ENCODE data around the gene ZC3H12A. TPM values are rescaled to one million over a fixed set of nuclear protein-coding genes. Genes with fewer than 3 reads are reported as not detected.

The ZC3H12A gene
- total RNA-seq, 1 experiment from 2014 or later: 6.7 TPM

DNA sequence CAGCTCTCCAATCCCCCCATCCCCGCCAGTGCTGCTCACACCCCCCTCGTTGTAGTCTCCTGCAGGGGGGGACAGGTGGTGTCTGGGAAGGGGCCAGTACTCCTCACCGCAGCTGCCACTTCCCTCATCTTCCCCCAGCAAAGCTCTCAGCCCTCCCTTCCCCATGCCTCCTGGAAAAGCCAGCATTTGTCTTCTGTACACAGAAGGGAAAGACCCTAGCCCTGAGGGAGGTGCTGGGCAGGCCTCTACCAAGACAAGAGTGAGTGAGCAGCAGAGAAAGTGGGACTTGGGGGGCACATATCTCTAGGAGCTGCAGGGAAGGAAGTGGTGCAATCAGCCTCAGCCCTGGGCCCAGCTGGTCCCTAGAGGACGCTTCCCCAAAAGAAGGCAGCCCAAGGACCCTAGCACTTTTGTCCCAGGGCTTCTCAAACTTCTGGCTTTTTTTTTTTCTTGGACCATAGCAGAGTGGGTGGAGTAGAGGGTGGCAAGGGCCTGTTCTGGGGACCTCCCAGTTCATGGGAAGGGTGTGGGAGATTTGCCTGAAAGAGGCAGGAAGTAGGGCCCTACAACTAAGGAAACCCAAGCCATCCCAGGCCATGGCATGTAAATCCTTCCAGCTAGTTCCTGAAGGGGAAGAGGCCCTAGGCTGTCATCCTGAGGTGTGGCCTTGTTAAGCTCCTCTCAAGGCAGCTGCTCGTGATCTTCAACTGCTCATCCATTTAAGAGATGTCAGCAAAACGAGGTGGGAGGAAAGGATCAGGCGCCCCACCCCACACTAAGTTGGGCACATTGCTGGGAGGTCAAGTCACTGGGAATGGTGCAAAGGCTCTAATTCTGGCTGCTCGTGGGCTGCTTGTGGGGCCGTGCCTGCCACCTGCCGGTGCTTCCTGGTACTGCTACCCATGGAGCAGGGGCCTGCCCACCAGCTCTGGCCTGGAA lies 12.6 kb downstream of the ZC3H12A start:
- peak overlapping the region in 2 of 3 experiments; percentile 68 to 79; a peak in 3 of 7 replicates for H3K27ac Mint-ChIP-seq
- H3K18ac ChIP-seq (ENCODE audit: insufficient read length, low read depth, low read length): no peak overlapping the region
- no peak overlapping the region for H3K4me2 ChIP-seq (ENCODE audit: insufficient read depth, insufficient read length, low read length)
- no peaks in the 10 kb centered on the region for H3K4me1 ChIP-seq (ENCODE audit: insufficient read depth, low read length)
- no peak overlapping the region for H3T11ph ChIP-seq (ENCODE audit: low read length)
- no peaks in the 10 kb centered on the region for H3K23me2 ChIP-seq (ENCODE audit: insufficient read length, low read depth, low read length, poor library complexity, severe bottlenecking)
- H2BK15ac ChIP-seq (ENCODE audit: low read depth, low read length): no peak overlapping the region
- H3K23ac ChIP-seq (ENCODE audit: insufficient read length, low read depth, low read length): no peak overlapping the region
- no peak overlapping the region for H4K5ac ChIP-seq (ENCODE audit: insufficient read length, low read depth, low read length)
- no peaks in the 10 kb centered on the region for H3K79me2 ChIP-seq (ENCODE audit: insufficient read depth, low read length)
- no peaks in the 10 kb centered on the region for H3K79me1 ChIP-seq (ENCODE audit: insufficient read depth, low read depth, low read length, poor library complexity, severe bottlenecking)
- peaks cover 4 to 13% of the 10 kb centered on the region in 2 experiments; a peak in 3 of 4 replicates for H3K4me1 Mint-ChIP-seq
- H2BK120ac ChIP-seq (ENCODE audit: low read depth, low read length, poor library complexity, severe bottlenecking): no peak overlapping the region
- no peaks in the 10 kb centered on the region for H4K20me1 ChIP-seq (ENCODE audit: control insufficient read depth, insufficient read depth, insufficient read length)
- H3K27ac ChIP-seq (ENCODE audit: insufficient read length, low read depth, low read length): no peak overlapping the region
- WGBS (ENCODE audit: extremely low coverage, insufficient read length, low lambda C conversion rate): no CpG with 5 or more reads among the region's 10 CpGs
- peaks cover 0 to 21% (median 12%) of the 10 kb centered on the region in 3 experiments; a peak in 6 of 7 replicates for H3K36me3 Mint-ChIP-seq (ENCODE audit: insufficient read depth in 1 of 3, low read depth in 3 of 3)
- H4K91ac ChIP-seq (ENCODE audit: insufficient read length, low read depth, low read length): no peak overlapping the region
- H4K8ac ChIP-seq (replicated peaks; ENCODE audit: insufficient read length, low read depth, low read length): no peak overlapping the region
- H3K4ac ChIP-seq (ENCODE audit: low read depth, low read length): no peak overlapping the region
- no peak overlapping the region for H3K4me3 Mint-ChIP-seq
- no peak overlapping the region for H2BK5ac ChIP-seq (ENCODE audit: insufficient read length, low read length)
- TF ChIP-seq, protein P1, sequence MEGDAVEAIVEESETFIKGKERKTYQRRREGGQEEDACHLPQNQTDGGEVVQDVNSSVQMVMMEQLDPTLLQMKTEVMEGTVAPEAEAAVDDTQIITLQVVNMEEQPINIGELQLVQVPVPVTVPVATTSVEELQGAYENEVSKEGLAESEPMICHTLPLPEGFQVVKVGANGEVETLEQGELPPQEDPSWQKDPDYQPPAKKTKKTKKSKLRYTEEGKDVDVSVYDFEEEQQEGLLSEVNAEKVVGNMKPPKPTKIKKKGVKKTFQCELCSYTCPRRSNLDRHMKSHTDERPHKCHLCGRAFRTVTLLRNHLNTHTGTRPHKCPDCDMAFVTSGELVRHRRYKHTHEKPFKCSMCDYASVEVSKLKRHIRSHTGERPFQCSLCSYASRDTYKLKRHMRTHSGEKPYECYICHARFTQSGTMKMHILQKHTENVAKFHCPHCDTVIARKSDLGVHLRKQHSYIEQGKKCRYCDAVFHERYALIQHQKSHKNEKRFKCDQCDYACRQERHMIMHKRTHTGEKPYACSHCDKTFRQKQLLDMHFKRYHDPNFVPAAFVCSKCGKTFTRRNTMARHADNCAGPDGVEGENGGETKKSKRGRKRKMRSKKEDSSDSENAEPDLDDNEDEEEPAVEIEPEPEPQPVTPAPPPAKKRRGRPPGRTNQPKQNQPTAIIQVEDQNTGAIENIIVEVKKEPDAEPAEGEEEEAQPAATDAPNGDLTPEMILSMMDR (conservative IDR thresholded peaks at IDR 0.05): peak; percentile 96
- no peaks in the 10 kb centered on the region for H3K27me3 ChIP-seq (ENCODE audit: insufficient read depth, low read length)
- H3K14ac ChIP-seq (ENCODE audit: insufficient read depth, low read length): no peak overlapping the region
- H3K56ac ChIP-seq (ENCODE audit: insufficient read length, low read depth, low read length): no peak overlapping the region
- H2BK20ac ChIP-seq (ENCODE audit: low read depth, low read length, poor library complexity, severe bottlenecking): no peak overlapping the region
- H3K27me3 Mint-ChIP-seq (ENCODE audit: low read depth): no peaks in the 10 kb centered on the region; the same call in 1 of the 2 replicates
- no peak overlapping the region for H2BK12ac ChIP-seq (ENCODE audit: insufficient read length, low read depth, low read length)
- DNase-seq: peak; percentile 83
- no peaks in the 10 kb centered on the region for H3K9me3 Mint-ChIP-seq
- no peaks in the 10 kb centered on the region for H3K9me3 ChIP-seq (ENCODE audit: control insufficient read depth, low read depth, low read length)
- no peak overlapping the region for H3K9ac ChIP-seq (ENCODE audit: extremely low read depth, insufficient read length, low read length)
- H2AK5ac ChIP-seq (ENCODE audit: insufficient read length, low read length): no peak overlapping the region
- no peak overlapping the region for H2AFZ ChIP-seq (ENCODE audit: low read length)

Measured in H9 (cell line).